HG03045 (cell line): Measurements from ENCODE around the gene ZBTB7C.

Experiments
- ATAC-seq: cut with Tn5 transposase; IDR thresholded peaks from one replicate; pipeline ENCODE4 v1.9.1; 2021; ENCODE audit warnings: mild to moderate bottlenecking, moderate library complexity; ENCODE audit not compliant: unreplicated experiment

The ZBTB7C gene

GRCh38 chr18:48200631-48201336, 208.4 kb downstream of the ZBTB7C start:
- ATAC-seq: no peak

DNA sequence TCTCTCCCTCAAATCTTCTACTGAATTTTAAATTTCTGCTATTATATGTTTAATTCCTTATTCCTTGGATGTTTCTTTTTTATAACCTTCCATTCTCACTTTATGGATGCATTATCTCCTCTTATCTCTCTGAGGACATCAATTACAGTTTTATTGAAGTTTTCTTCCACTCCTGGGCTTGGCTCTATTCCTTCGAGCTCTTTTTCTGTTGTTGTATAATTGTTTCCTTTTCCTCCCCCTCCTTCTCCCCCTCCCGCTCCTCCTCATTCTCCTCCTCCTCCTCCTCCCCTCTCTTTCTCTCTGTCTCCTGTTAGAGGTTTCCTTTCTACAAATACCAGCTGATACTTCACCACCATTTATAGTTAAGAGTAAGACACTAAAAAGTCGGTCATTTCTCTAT, 209.8 kb downstream of the ZBTB7C start:
- ATAC-seq: no peak

GRCh38 chr18:48197819-48198218, 211.4 kb downstream of the ZBTB7C start:
- ATAC-seq: no peak

- no peak for ATAC-seq
Measured at GRCh38 chr18:48195787-48196186, 213.4 kb downstream of the ZBTB7C start.

DNA sequence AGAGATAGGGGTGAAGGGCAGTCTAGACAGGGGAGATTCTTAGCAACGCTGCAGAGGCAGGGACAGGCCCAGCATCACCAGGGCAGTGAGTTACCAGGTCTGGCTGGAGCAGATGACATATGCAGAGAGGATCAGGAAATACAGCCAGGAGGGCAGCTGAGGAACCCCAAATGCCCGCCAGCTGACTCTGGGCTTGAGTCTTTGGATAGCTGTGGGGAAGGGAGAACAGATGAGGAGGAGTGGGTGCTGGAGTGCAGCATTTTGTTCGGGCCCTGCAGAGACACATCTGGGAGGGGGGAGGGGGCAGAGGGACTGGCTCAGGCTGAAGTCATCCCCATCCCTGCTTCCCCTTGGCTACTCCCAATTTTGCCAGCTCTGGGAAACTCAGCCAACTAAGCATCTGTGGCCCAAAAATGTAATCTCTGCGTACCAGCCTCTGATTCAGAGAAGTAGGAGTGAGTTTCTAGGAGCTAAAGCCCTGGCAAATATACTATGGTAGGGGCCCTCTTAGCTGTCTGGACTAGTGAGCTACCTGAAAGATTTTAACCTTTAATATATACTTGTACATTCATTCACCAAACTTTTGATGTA, 214.5 kb downstream of the ZBTB7C start:
- ATAC-seq: no peak

DNA sequence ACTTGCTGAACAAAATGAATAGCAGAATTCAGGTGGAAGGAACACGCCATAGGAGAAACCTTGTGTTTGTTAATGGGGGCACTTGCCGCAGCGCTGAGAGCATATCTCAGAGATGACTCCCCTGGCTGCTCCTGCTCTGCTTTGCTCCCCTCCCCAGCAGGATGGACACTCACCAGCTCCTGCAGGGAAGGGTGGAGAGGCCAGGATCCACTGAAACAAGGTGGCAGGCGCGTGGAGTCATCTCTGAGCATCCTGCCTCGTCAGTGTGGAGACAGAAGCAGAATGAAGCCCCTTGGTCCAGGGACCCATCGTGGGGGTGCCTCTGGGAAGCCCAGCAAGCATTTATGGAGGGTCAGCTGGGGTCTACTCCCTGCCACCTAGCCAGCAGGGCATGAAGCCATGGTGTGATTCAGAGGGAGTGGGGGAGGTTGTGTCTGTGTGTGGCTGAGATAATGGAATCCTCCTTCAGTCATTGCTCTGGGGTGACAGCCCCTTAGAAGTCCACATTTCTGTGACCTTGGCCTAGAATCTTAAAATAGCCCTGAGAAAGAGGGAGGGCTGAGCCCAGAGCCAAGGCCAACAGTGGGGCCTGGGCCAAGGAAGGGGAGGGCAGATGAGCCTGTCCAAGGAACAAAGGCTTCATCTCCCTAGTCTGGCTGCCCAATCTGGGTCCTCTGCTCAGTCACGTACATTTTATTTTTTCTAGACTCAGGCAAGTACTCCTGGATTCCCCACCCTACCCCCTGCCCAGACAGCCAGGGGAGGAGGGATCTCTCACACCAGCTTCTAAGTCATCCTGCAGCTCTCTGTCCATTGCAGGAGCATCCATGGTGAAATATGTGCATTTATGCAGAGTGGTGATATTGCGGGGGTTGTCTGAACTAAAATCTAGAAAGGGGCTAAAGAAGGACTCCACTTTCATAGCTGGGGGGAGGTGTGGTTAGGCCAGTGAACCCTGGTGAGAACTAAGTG, 215.4 kb downstream of the ZBTB7C start:
- no peak for ATAC-seq

- ATAC-seq: no peak
Measured at GRCh38 chr18:48192542-48192941, 216.6 kb downstream of the ZBTB7C start.

GRCh38 chr18:48191494-48191893, 217.7 kb downstream of the ZBTB7C start:
- no peak for ATAC-seq

- ATAC-seq: no peak
Measured at GRCh38 chr18:48190994-48191393, 218.2 kb downstream of the ZBTB7C start.

- no peak for ATAC-seq
Measured at GRCh38 chr18:48188609-48189008, 220.6 kb downstream of the ZBTB7C start.

- no peak for ATAC-seq
Measured at GRCh38 chr18:48186861-48187260, 222.3 kb downstream of the ZBTB7C start.

- no peak for ATAC-seq
Measured at GRCh38 chr18:48186131-48186766, 222.9 kb downstream of the ZBTB7C start.

GRCh38 chr18:48184118-48184517, 225.1 kb downstream of the ZBTB7C start:
- ATAC-seq: no peak

- no peak for ATAC-seq
Measured at GRCh38 chr18:48183613-48184012, 225.6 kb downstream of the ZBTB7C start.

GRCh38 chr18:48182779-48183178, 226.4 kb downstream of the ZBTB7C start:
- no peak for ATAC-seq

GRCh38 chr18:48181857-48182256, 227.3 kb downstream of the ZBTB7C start:
- ATAC-seq: no peak

GRCh38 chr18:48181087-48181823, 227.9 kb downstream of the ZBTB7C start:
- no peak for ATAC-seq

GRCh38 chr18:48179666-48180065, 229.5 kb downstream of the ZBTB7C start:
- no peak for ATAC-seq

DNA sequence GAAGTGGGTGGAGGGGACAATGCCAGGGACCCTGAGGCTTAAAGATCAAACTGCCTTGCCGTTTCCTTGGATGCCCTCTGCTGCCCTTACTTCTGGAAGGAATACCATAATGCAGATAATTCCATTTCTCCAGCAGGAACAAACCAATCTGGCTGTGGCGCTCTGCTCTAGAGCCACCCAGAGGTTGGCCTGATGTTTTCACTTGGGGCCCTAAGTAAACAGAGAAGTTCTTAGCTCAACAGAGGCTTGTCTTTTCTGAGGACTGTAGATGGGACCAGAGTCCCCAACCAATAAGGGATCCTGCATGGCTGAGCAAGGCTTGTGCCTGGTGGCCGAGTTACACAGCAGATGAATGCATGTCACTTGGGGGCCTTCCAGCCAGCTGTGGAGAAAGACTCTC, 230.2 kb downstream of the ZBTB7C start:
- no peak for ATAC-seq

DNA sequence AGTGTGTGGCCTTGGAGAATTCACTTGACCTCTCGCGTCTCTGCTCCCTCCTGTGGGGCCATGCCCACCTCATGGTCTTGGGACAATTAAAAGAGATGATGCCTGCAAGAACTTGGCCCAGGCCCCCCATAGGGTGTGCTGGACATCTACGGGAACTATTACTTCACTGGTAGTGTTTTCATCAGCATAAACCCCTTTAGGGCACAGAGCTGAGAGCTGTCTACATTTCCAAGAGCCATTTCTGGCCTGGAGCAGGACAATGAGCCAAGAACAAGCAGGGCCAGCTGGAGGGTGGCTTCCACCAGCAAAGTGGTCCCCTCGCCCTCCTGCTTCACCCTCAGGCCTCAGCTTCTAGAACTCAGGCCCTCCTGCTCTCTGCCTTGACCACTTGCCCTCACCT, 232.3 kb downstream of the ZBTB7C start:
- ATAC-seq: no peak
